Adipocyte (in vitro differentiated cells): ENCODE data around the gene CDK18.

ENCODE experiments used
- DNase-seq: peaks from one replicate; pipeline ENCODE4 v3.0.0-alpha.2; 2015; ENCODE audit warnings: low read depth
- H3K27me3 ChIP-seq: replicated peaks from 2 replicates; pipeline ENCODE4 v1.7.0; 2013; ENCODE audit warnings: mild to moderate bottlenecking, low read length, moderate library complexity; ENCODE audit not compliant: control insufficient read depth, insufficient read depth
- H3K36me3 ChIP-seq: 2 replicates; pipeline ENCODE4 v1.7.0; 2013; ENCODE audit warnings: low read length, mild to moderate bottlenecking, moderate library complexity; ENCODE audit not compliant: control insufficient read depth, insufficient read depth, severe bottlenecking
- H3K4me1 ChIP-seq: 2 replicates; pipeline ENCODE4 v1.7.0; 2013; ENCODE audit warnings: mild to moderate bottlenecking, low read length, moderate library complexity; ENCODE audit not compliant: control insufficient read depth, insufficient read depth
- H3K4me3 ChIP-seq: 2 replicates; pipeline ENCODE4 v1.7.0; 2013; ENCODE audit warnings: mild to moderate bottlenecking, low read length, moderate library complexity
- H3K9ac ChIP-seq: 2 replicates; pipeline ENCODE4 v1.7.0; 2013; ENCODE audit warnings: mild to moderate bottlenecking, low read length, moderate library complexity
- H3K9me3 ChIP-seq: 2 replicates; pipeline ENCODE4 v1.7.0; 2013; ENCODE audit warnings: mild to moderate bottlenecking, low read length, moderate library complexity; ENCODE audit not compliant: control insufficient read depth

Gene CDK18

GRCh38 chr1:205569411-205570172 lies 65.1 kb downstream of the CDK18 start:
- DNase-seq: no peak

GRCh38 chr1:205570173-205570501 lies 65.7 kb downstream of the CDK18 start:
- Histone ChIP-seq H3K27me3 (peaks cover 75% of the 10 kb centered on the region), H3K4me3 (no peak overlapping the region), H3K9me3 (no peaks in the 10 kb centered on the region), H3K9ac (no peak overlapping the region), H3K36me3 (no peaks in the 10 kb centered on the region), H3K4me1 (no peaks in the 10 kb centered on the region)
- DNase-seq: no peak

More at GRCh38 chr1:205569411-205570172, 65.1 kb downstream of the CDK18 start:
- H3K4me1 ChIP-seq: no peaks in the 10 kb centered on the region
- H3K9ac ChIP-seq: no peak overlapping the region
- H3K27me3 ChIP-seq: peaks cover 70% of the 10 kb centered on the region
- H3K9me3 ChIP-seq: no peaks in the 10 kb centered on the region
- H3K4me3 ChIP-seq: no peak overlapping the region
- no peaks in the 10 kb centered on the region for H3K36me3 ChIP-seq

- no peak overlapping the region for H3K9ac ChIP-seq
- H3K9me3 ChIP-seq: no peaks in the 10 kb centered on the region
- H3K4me3 ChIP-seq: no peak overlapping the region
- peaks cover 80% of the 10 kb centered on the region for H3K27me3 ChIP-seq
- H3K4me1 ChIP-seq: no peaks in the 10 kb centered on the region
- DNase-seq: no peak
- H3K36me3 ChIP-seq: no peaks in the 10 kb centered on the region
These were observed 66.5 kb downstream of the CDK18 start for GRCh38 chr1:205570796-205571537.

- H3K9me3 ChIP-seq: no peaks in the 10 kb centered on the region
- no peak for DNase-seq
These were observed 67.3 kb downstream of the CDK18 start for GRCh38 chr1:205571747-205572146.

GRCh38 chr1:205572421-205572820 lies 68.0 kb downstream of the CDK18 start:
- DNase-seq: no peak
- no peaks in the 10 kb centered on the region for H3K36me3 ChIP-seq
- H3K4me3 ChIP-seq: no peak overlapping the region
- no peaks in the 10 kb centered on the region for H3K4me1 ChIP-seq
- peaks cover 80% of the 10 kb centered on the region for H3K27me3 ChIP-seq
- H3K9ac ChIP-seq: no peak overlapping the region
- H3K9me3 ChIP-seq: no peaks in the 10 kb centered on the region

More at GRCh38 chr1:205571747-205572146, 67.3 kb downstream of the CDK18 start:
- H3K4me3 ChIP-seq: no peak overlapping the region
- H3K36me3 ChIP-seq: no peaks in the 10 kb centered on the region
- peaks cover 80% of the 10 kb centered on the region for H3K27me3 ChIP-seq
- H3K9ac ChIP-seq: no peak overlapping the region
- H3K4me1 ChIP-seq: no peaks in the 10 kb centered on the region

GRCh38 chr1:205575294-205575885 lies 70.9 kb downstream of the CDK18 start:
- H3K4me1 ChIP-seq: no peaks in the 10 kb centered on the region
- no peaks in the 10 kb centered on the region for H3K36me3 ChIP-seq
- no peak overlapping the region for H3K4me3 ChIP-seq
- no peaks in the 10 kb centered on the region for H3K9me3 ChIP-seq
- H3K27me3 ChIP-seq: peaks cover 87% of the 10 kb centered on the region
- H3K9ac ChIP-seq: no peak overlapping the region
- no peak for DNase-seq

GRCh38 chr1:205576011-205576410 lies 71.5 kb downstream of the CDK18 start:
- Histone ChIP-seq H3K36me3 (no peaks in the 10 kb centered on the region), H3K4me1 (no peaks in the 10 kb centered on the region), H3K9ac (no peak overlapping the region), H3K4me3 (no peak overlapping the region), H3K27me3 (peaks cover 86% of the 10 kb centered on the region), H3K9me3 (no peaks in the 10 kb centered on the region)
- DNase-seq: no peak

- Histone ChIP-seq H3K9me3 (no peaks in the 10 kb centered on the region), H3K27me3 (peaks cover 86% of the 10 kb centered on the region), H3K4me1 (no peaks in the 10 kb centered on the region), H3K9ac (no peak overlapping the region), H3K4me3 (no peak overlapping the region), H3K36me3 (no peaks in the 10 kb centered on the region)
- no peak for DNase-seq
These were observed 72.6 kb downstream of the CDK18 start for GRCh38 chr1:205576805-205577761.

GRCh38 chr1:205577874-205578658 lies 73.6 kb downstream of the CDK18 start:
- no peak for DNase-seq
- Histone ChIP-seq H3K4me1 (no peaks in the 10 kb centered on the region), H3K27me3 (peaks cover 87% of the 10 kb centered on the region), H3K9ac (no peak overlapping the region), H3K36me3 (no peaks in the 10 kb centered on the region), H3K9me3 (no peaks in the 10 kb centered on the region), H3K4me3 (no peak overlapping the region)

GRCh38 chr1:205578780-205579571 lies 74.5 kb downstream of the CDK18 start:
- no peaks in the 10 kb centered on the region for H3K4me1 ChIP-seq
- H3K27me3 ChIP-seq: peaks cover 95% of the 10 kb centered on the region
- no peaks in the 10 kb centered on the region for H3K9me3 ChIP-seq
- H3K9ac ChIP-seq: no peak overlapping the region
- H3K36me3 ChIP-seq: no peaks in the 10 kb centered on the region
- no peak for DNase-seq
- no peak overlapping the region for H3K4me3 ChIP-seq
